HG03378 (cell line): Measurements from ENCODE around the gene CARHSP1.
"Not testable (repeated sequence)": the region's sequence is repeated elsewhere in the genome, so short reads cannot be mapped to it uniquely, and the experiment has no call there.

Experiments used
- ATAC-seq: cut with Tn5 transposase; IDR thresholded peaks from one replicate; pipeline ENCODE4 v1.9.1; 2021; ENCODE audit warnings: mild to moderate bottlenecking, moderate library complexity; ENCODE audit not compliant: unreplicated experiment

The CARHSP1 gene

DNA sequence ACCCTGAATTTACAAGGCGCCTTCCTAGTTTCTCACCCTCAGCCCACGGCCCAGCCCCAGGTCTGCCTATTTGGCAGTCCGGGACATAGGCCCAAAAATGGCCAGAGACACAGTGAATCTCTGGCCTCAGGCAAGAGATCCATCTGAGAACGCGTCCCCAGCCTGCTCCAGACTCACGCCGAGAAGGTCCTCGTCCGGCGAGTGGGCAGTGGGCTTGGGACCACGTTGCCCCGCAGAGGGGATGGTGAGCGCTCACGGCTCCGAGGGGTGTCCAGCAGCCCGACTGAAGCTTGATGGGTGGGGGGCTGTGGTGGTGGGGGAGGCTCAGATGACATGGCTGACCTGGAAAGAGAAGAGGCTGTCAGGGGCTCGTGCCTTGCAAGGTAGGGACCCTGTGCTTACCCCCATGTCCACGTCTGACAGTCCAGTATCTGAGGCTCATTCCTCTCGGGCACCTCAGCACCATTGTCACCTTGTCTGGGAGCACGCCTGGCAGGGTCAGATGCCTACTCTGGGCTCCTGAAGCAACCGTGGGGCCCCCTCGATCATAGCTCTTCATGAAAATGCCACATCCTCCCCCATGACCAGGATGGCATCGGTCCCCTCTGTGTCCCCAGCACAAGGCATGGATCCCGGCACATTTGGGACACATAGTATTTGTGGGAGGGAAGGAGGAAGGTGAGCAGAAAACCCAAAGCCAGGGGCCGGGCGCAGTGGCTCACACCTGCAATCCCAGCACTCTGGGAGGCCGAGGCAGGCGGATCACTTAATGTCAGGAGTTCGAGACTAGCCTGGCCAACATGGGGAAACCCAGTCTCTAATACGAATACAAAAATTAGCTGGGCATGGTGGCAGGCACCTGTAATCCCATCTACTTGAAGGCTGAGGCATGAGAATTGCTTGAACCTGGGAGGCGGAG, 9.6 kb downstream of the CARHSP1 start:
- ATAC-seq: no peak

- no peak for ATAC-seq
Observed at GRCh38 chr16:8855972-8856371, 12.8 kb downstream of the CARHSP1 start.

DNA sequence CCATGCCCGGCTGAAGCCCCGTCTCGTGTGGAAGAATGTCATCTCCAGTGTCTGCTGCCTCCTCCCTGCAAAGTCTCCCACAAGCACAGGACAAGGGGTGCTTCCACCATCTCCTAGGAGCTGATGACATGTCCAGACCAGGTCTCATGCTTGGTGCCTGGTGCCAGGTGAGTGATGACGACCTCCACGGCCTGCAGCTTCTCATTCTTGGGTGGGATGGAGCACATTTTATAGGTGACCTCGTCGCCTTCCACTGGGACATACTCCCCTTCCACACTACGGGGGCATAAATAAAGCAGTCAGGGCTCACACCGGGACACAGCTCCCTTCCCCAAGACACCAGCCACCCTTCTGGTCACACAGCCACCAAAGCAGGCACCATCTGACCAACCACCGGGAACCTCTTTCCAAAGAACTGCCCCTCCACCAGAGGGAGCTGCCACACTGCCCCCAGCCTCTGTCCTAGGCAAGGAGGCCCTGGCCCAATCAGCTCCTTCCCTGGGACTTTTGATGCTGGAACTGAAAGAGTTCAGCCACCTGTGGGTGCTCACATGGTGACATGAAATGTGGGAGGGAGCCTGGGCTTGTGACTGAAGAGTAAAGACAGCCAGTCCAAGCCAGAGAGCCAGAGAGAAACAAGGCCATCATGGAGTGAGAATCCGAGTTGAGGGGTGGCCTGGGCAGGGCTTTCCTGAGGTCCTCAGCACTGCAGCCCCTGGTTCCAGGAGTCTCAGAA, 13.6 kb downstream of the CARHSP1 start:
- ATAC-seq: no peak

DNA sequence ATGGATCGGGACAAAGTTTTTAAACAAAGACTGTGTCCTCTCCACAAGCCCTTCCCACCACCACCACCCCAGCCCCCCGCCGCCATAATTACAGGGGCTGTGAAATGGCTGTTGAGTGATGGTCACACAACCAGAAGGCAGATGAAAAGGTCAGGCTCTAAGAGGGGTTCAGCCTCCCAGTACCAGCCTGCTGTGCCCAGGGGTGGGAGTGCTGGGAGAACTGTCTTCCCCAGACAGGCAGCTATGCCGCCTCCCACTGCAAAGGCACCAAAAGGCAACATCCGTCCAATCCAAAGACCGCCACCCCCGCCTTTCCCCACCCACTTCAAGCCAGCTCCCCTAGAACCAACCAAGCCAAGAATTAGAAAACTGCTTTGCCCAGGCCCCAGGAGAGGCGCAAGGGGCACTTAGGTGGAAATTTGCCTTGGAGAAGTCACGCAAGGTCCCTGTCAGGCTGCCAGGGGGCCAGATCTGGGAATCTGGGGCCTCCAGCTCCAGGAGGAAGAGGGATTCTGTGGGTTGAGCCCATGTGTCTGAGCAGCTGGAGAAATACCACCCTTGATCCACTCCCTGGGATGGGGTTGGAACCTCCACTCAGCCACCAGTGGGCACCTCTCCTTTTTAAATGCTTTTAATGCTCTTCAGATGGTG, 14.4 kb downstream of the CARHSP1 start:
- no peak for ATAC-seq

- ATAC-seq: no peak
Observed at GRCh38 chr16:8853611-8854010, 15.2 kb downstream of the CARHSP1 start.

DNA sequence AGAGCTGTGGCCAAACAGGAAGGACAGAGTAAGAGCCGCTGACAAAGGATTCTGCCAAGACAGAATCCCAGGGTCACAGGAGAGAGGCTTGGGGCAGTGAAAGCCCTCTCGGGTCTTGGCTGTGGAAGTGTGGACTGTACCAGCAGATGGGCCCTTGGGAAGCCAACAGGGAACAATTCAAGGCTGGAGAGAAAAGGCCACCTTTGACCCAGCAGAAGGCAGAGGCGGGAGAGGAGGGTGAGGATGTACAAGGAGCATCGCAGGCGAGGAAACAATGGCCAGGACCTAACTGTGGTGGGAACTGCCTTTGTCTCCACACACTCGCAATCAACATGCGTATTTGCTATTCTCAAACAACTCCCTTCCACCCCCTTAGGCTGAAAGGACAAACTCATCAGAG, 15.7 kb downstream of the CARHSP1 start:
- no peak for ATAC-seq

- no peak for ATAC-seq
Observed at GRCh38 chr16:8852534-8852933, 16.3 kb downstream of the CARHSP1 start.

- no peak for ATAC-seq
Observed at GRCh38 chr16:8851761-8852403, 16.9 kb downstream of the CARHSP1 start.

DNA sequence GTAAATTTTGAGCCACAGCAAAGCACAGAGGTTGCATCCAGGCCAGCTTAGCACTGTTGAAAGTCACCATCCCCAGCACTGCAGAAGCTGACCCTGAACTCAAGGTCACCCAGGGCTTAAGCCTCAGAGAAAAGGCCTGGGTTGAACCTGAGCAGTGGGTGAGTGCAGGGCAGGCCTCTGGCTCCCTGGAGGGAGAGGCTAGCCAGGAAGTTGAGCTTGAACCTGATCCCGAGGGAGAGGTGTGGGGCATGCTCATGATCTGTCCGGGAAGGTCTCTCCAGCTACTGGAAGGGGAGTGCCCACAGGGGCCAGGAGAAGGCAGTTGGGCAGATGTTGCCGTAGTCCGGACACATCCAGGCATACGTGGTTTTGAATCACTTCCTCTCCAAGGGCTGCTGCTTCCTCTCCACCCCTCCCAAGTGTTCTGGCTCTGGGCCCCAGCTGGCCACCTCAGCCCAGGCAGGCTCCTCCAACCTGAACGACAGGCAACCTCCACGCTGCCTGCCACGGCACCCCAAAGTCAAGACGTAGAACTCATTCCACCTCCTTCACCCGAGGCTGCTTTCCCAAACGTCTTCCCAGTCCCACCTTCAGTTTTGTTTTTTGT, 18.4 kb downstream of the CARHSP1 start:
- ATAC-seq: no peak

GRCh38 chr16:8849411-8850011, 19.3 kb downstream of the CARHSP1 start:
- no peak for ATAC-seq

GRCh38 chr16:8848939-8849391, 19.8 kb downstream of the CARHSP1 start:
- ATAC-seq: no peak

- ATAC-seq: no peak
Observed at GRCh38 chr16:8848231-8848938, 20.4 kb downstream of the CARHSP1 start.

DNA sequence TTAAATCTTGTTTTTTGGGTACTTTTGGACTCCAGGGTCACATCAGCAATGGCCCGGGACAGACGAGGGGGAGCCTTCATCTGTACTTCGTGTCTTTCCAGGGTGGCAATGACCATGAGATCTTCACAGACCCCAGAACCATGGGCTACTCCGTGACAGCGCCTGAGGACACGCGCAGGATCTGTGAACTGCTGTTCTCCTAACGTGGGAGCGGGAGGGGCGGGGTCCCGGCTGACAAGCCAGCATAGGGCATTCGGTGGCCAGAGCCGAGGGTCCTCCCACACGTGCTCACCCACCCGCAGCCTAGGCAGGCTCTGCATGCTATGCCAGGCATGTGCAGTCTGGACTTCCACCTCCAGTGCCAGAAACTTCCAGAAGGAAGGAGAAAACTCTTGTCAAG, 21.2 kb downstream of the CARHSP1 start:
- no peak for ATAC-seq

DNA sequence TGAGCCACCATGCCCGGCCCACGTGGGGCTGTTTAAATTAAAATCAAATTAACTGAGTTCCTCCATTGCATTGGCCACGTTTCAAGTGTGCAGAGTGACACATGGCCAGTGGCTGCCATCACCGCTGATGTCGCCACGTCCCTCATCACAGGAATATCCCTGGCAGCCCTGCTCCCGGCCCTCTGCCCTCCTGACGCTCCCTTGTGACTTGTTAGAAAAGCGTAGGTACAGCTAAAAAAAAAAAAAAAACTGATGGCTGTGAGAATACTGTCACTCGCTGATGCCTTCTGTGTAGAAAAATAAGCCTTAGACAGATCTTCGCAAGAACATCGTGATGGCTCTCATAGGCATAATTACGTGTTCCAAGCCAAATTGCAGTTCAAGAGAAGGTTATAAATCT, 21.7 kb downstream of the CARHSP1 start:
- ATAC-seq: no peak

GRCh38 chr16:8846401-8846932, 22.3 kb downstream of the CARHSP1 start:
- no peak for ATAC-seq

DNA sequence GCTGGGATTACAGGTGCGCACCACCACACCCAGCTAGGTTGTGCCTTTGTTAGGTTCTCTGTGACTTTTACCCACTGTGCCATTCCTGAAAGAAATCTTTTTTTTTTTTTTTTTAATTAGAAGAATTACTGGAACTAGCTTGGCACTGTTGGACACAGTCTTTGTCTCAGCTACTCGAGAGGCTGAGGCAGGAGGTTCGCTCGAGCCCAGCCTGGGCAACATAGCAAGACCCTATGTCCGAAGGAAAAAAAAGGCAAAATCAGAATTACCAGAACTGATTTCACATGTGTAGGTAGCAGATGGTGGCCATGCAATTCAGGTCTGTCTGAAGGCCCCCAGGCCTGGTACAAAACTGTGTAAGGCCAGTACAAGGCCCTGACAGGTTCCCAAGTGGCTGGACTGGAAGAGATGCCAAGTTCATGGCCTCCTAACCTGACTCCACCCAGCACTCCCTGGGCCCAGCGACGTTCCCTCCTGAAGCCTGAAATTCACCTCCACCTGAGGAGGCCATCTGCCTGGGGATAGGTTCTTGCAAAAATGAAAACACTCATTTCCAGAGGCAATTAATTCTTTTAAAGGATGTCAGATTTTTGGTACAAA, 23.0 kb downstream of the CARHSP1 start:
- ATAC-seq: no peak

DNA sequence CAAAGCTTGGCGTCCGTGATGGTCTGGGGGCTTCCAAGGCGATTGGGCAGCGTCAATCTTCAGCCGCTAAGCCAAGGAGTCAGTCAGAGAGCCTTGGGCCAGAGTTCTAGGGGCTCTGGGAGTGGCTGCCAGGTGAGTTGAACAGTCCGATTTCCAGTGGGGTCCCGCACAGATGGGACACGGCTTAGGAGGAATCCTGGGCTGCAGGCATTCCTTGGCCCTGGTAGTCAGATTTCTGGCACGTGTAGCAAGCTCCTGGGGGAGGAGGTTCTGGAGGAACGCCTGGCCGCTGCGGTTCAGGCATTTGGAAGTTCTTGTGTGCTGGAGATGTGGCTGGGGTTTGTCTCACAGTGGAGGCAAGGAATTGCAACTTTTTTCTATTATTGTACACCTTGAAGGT, 25.5 kb downstream of the CARHSP1 start:
- not testable (repeated sequence) for ATAC-seq

GRCh38 chr16:8842016-8842415, 26.8 kb downstream of the CARHSP1 start:
- not testable (repeated sequence) for ATAC-seq

DNA sequence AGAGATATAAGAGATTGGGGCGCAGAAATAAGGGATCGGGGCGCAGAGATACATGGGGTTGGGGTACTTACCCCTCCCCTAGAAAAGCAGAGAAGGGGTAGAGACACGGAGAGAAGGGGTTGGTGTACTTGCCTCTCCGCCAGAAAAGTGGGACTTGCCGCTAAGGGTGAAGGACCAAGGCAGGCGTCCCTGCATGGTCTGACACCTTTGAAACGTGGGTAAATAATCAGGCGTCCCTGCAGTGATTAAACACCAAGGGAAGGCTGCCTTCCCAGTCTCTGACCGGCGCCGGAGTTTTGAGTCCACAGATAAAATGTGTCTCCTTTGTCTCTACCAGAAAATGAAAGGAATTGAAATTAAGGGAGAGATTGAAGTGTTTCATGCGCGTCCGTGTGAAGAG, 31.2 kb downstream of the CARHSP1 start:
- not testable (repeated sequence) for ATAC-seq
